GM18858 (cell line): Measurements from ENCODE around the gene VSIR.

Source experiments
- ATAC-seq: cut with Tn5 transposase; IDR thresholded peaks from one replicate; pipeline ENCODE4 v1.9.1; 2021; ENCODE audit not compliant: unreplicated experiment

The VSIR gene

GRCh38 chr10:71749396-71749795 lies 23.9 kb downstream of the VSIR start:
- ATAC-seq = no peak

- no peak for ATAC-seq
Observed at GRCh38 chr10:71748671-71749191, 24.6 kb downstream of the VSIR start.

GRCh38 chr10:71747551-71748523 lies 25.5 kb downstream of the VSIR start:
- no peak for ATAC-seq

GRCh38 chr10:71747039-71747531 lies 26.2 kb downstream of the VSIR start:
- ATAC-seq = no peak

- ATAC-seq = no peak
Observed at GRCh38 chr10:71746344-71747037, 26.8 kb downstream of the VSIR start.

- ATAC-seq = no peak
Observed at GRCh38 chr10:71745664-71746250, 27.6 kb downstream of the VSIR start.

- ATAC-seq = no peak
Observed at GRCh38 chr10:71744897-71745663, 28.2 kb downstream of the VSIR start.

GRCh38 chr10:71743866-71744265 lies 29.5 kb downstream of the VSIR start:
- no peak for ATAC-seq

- no peak for ATAC-seq
Observed at GRCh38 chr10:71743089-71743838, 30.1 kb downstream of the VSIR start.

- no peak for ATAC-seq
Observed at GRCh38 chr10:71742301-71743088, 30.8 kb downstream of the VSIR start.

GRCh38 chr10:71741671-71742070 lies 31.6 kb downstream of the VSIR start:
- ATAC-seq = no peak

- no peak for ATAC-seq
Observed at GRCh38 chr10:71741029-71741428, 32.3 kb downstream of the VSIR start.

- ATAC-seq = no peak
Observed at GRCh38 chr10:71740069-71740653, 33.2 kb downstream of the VSIR start.

GRCh38 chr10:71739358-71739900 lies 33.9 kb downstream of the VSIR start:
- no peak for ATAC-seq

- no peak for ATAC-seq
Observed at GRCh38 chr10:71737834-71738197, 35.5 kb downstream of the VSIR start.

- ATAC-seq = no peak
Observed at GRCh38 chr10:71737001-71737833, 36.1 kb downstream of the VSIR start.

- no peak for ATAC-seq
Observed at GRCh38 chr10:71736570-71736952, 36.8 kb downstream of the VSIR start.
